Transverse colon (tissue), 3 donors: Measurements from ENCODE around the gene CHCHD3.

Experiments used
- CTCF ChIP-seq, 5 experiments: fragments of 200-600 bp in 3 of 5; fragments of 450-650 bp in 2 of 5; sonication (generic) in 3 of 5; IDR thresholded peaks; 1 replicate in 2 of 5; 2 replicates in 3 of 5; pipeline ENCODE4 v1.5.1; 2016 to 2017; ENCODE audit warnings: antibody characterized with exemption in 5 of 5, inconsistent platforms in 3 of 5, mild to moderate bottlenecking in 2 of 5, moderate library complexity in 1 of 5
- EP300 ChIP-seq: sonication (generic); formaldehyde crosslinking; IDR thresholded peaks from one replicate; pipeline ENCODE4 v1.6.1; 2017; ENCODE audit warnings: antibody characterized with exemption, low read depth

GRCh38 chr7:132907380-132907940 lies 174.4 kb downstream of the CHCHD3 start:
- TF ChIP-seq CTCF (IDR thresholded peaks at IDR 0.05) = no peak
- TF ChIP-seq EP300 = no peak
